Pancreas (tissue), 10 donors: Measurements from ENCODE around the gene MEDAG. TPM values are rescaled to one million over a fixed set of nuclear protein-coding genes. Genes with fewer than 3 reads are reported as not detected.

Source experiments
- ATAC-seq, 4 donors: fragments of 200-7000 bp; cut with Tn5 transposase; one replicate each; pipeline versions ENCODE4 v1.8.0 to v1.9.1; 2020; ENCODE audit warnings: mild to moderate bottlenecking in 4 of 4, moderate library complexity in 4 of 4
- DNase-seq, 6 donors: peaks; one replicate each; pipeline ENCODE4 v3.0.0-alpha.2; 2020
- FAIRE-seq: peaks from 2 replicates; lab custom pipeline; 2012; peaks lifted over from hg19 to GRCh38; lab: Jason Lieb, UNC
- H3K27ac ChIP-seq, 4 donors: fragments of 200-600 bp; sonication (generic); 1 replicate in 3 of 4; 2 replicates in 1 of 4; pipeline versions ENCODE4 v1.5.0 to v1.8.0; 2020
- H3K27me3 ChIP-seq, 4 donors: fragments of 200-600 bp; one replicate each; pipeline ENCODE4 v1.8.0; 2021
- H3K36me3 ChIP-seq, 3 donors: fragments of 200-600 bp; sonication (generic) in 1 of 3; one replicate each; pipeline versions ENCODE4 v1.5.0 to v1.8.0; 2020 to 2021
- H3K4me1 ChIP-seq, 3 donors: fragments of 200-600 bp; one replicate each; pipeline ENCODE4 v1.8.0; 2021
- H3K4me3 ChIP-seq, 4 donors: fragments of 200-600 bp; sonication (generic) in 2 of 4; one replicate each; pipeline versions ENCODE4 v1.5.0 to v1.8.0; 2020 to 2021
- H3K9me3 ChIP-seq, 4 donors: fragments of 200-600 bp; one replicate each; pipeline ENCODE4 v1.8.0; 2021
- CTCF ChIP-seq, 4 donors: fragments of 200-600 bp; sonication (generic) in 3 of 4; IDR thresholded peaks; one replicate each; pipeline versions ENCODE4 v1.5.0 to v1.8.0; 2021; ENCODE audit warnings: antibody characterized with exemption in 4 of 4
- WGBS, 2 donors: extraction: QIAGEN DNeasy Blood & Tissue Kit; methylation state at CpG; one replicate each; pipeline ENCODE4 v1.1.7; 2013; 5-methylcytosine and 5-hydroxymethylcytosine counted together
- intact Hi-C, 3 donors: fragments of 100-400 bp; cut with DNase I; formaldehyde crosslinking; loops; one replicate each; pipeline versions ENCODE4 v1.11.1 to v1.14.2; 2022
- polyA plus RNA-seq, 2 donors: library from polyadenylated mRNA; stranded (reverse); fragments of 200-250 nt; gene quantifications; one replicate each; pipeline ENCODE4 v1.2.3, GENCODE V29; 2013
- total RNA-seq, 6 donors: library from RNA; stranded (reverse); fragmentation: NEBNext Ultra II Directional in 4 of 6; extraction: Animal tissue kit (Norgen Biotek cat#: 25700) in 4 of 6; gene quantifications; one replicate each; pipeline versions ENCODE4 v1.2.1 to v1.2.4, GENCODE V29; 2021 to 2023
- donor health status: healthy with polysubstance abuse.
- donor health status: DM: no; HTN: no; CAD: no; lungs with moderate emphysema.
- donor health status: DM: no; HTN: no; CAD: no.
- donor health status: control.
- donor health status: control.
- donor health status: Bipolar disorder and iron deficiency.
- donor health status: DM: yes; HTN: yes; CAD: no.
- donor health status: DM: no; HTN: no; CAD: no.
- donor health status: DM: no; HTN: no; CAD: no.
- donor health status: DM: yes; HTN: yes; CAD: no.

Gene MEDAG
- total and polyA plus RNA-seq, 8 donors, result 0.56 to 6.7 (median 3.7) TPM

GRCh38 chr13:30864433-30865122, 41.5 kb upstream of the MEDAG start:
- Histone ChIP-seq H3K4me1 (peaks cover 0 to 3% (median 0%) of the 10 kb centered on the region in 3 donors), H3K27ac (peak overlapping the region in 2 of 4 donors; percentile 68 to 69), H3K36me3 (no peaks in the 10 kb centered on the region), H3K4me3 (no peak overlapping the region), H3K9me3 (no peaks in the 10 kb centered on the region), H3K27me3 (no peaks in the 10 kb centered on the region)
- ATAC-seq, result peak in 3 of 4 donors; percentile 15 to 20 (median 16)
- no peak for TF ChIP-seq CTCF (IDR thresholded peaks at IDR 0.05)
- 66 to 69% methylated on average over 5 of the region's 5 CpGs for WGBS, 2 donors
- intact Hi-C loops, result loop anchor here in 1 of 3 donors (10.0 kb wide), 1 partner anchor 730 kb away; no protein-coding TSS in a partner anchor
- FAIRE-seq, result no peak
- no peak for DNase-seq

GRCh38 chr13:30865123-30866049, 40.7 kb upstream of the MEDAG start:
- peak; percentile 49 to 87 (median 70) for DNase-seq
- no peak for FAIRE-seq
- no peaks in the 10 kb centered on the region for H3K27me3 ChIP-seq
- H3K9me3 ChIP-seq, result no peaks in the 10 kb centered on the region
- ATAC-seq, result peak; percentile 96 to 97 (median 97)
- WGBS, 2 donors, result 22 to 26% methylated on average over 17 of the region's 17 CpGs
- intact Hi-C loops, result loop anchor here in 1 of 3 donors (10.0 kb wide), 1 partner anchor 731 kb away; no protein-coding TSS in a partner anchor
- H3K4me3 ChIP-seq, result no peak overlapping the region
- no peaks in the 10 kb centered on the region for H3K36me3 ChIP-seq
- peak; percentile 74 to 86 (median 82) for TF ChIP-seq CTCF (IDR thresholded peaks at IDR 0.05)
- H3K27ac ChIP-seq, result peak overlapping the region in 2 of 4 donors; percentile 68 to 69
- H3K4me1 ChIP-seq, result peaks cover 0 to 3% (median 0%) of the 10 kb centered on the region in 3 donors

GRCh38 chr13:30866677-30867076, 39.4 kb upstream of the MEDAG start:
- Histone ChIP-seq H3K4me3 (no peak overlapping the region), H3K9me3 (no peaks in the 10 kb centered on the region), H3K4me1 (peaks cover 0 to 3% (median 0%) of the 10 kb centered on the region in 3 donors), H3K36me3 (no peaks in the 10 kb centered on the region), H3K27me3 (no peaks in the 10 kb centered on the region), H3K27ac (no peak overlapping the region)
- DNase-seq (no peak), FAIRE-seq (no peak), ATAC-seq (peak in 1 of 4 donors; percentile 17)
- intact Hi-C loops, result loop anchor here in 1 of 3 donors (10.0 kb wide), 1 partner anchor 732 kb away; no protein-coding TSS in a partner anchor
- 21 to 24% methylated on average over 4 of the region's 4 CpGs for WGBS, 2 donors
- no peak for TF ChIP-seq CTCF (IDR thresholded peaks at IDR 0.05)

GRCh38 chr13:30867089-30867669, 38.9 kb upstream of the MEDAG start:
- no peaks in the 10 kb centered on the region for H3K36me3 ChIP-seq
- no peak for DNase-seq
- H3K27me3 ChIP-seq, result no peaks in the 10 kb centered on the region
- 50 to 57% methylated on average over 3 of the region's 3 CpGs for WGBS, 2 donors
- no peak overlapping the region for H3K4me3 ChIP-seq
- no peak for FAIRE-seq
- peaks cover 0 to 3% (median 0%) of the 10 kb centered on the region in 3 donors for H3K4me1 ChIP-seq
- no peak overlapping the region for H3K27ac ChIP-seq
- ATAC-seq, result no peak
- TF ChIP-seq CTCF (IDR thresholded peaks at IDR 0.05), result no peak
- H3K9me3 ChIP-seq, result no peaks in the 10 kb centered on the region
- intact Hi-C loops, result loop anchor here in 1 of 3 donors (10.0 kb wide), 1 partner anchor 732 kb away; no protein-coding TSS in a partner anchor
